HCEC 1CT (cell line): Measurements from ENCODE around the gene HPS1.
A peak's percentile ranks its signal among the peaks of the same experiment; 100 is the strongest.

Experiments used
- DNase-seq: peaks from one replicate; pipeline ENCODE4 v3.0.0-alpha.2; 2017

Gene HPS1

DNA sequence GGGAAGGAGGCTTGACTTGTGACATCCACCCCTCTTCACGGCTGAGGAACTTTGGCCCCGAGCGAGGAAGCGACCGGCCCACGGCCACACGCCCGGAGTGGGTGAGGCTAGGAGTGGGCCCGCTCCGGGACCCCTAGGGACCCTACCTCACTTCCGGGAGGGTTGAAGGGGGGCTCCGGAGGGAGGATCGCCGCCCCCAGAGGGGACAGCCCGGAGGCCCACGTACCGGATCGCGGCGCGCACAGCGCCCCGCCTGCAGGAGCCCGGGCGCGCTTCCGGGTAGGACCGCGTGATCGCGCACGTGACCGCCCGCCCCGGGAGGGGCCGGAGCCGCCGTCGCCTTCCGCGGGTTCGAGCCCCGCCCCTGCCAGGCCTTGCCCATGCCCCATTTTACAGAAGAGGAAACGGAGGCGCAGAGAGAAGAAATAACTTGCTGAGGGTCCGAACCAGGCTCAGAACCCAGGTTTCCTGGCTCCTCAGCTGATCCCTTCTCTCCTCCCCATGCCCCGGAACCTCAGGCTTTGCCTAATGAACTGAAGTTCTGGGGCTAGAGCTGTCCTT is at the start of gene HPS1:
Gene HPS1 (minus strand): TSS at position 275 of the 561 bp plus-strand sequence. CDS start 3,695 bp downstream, outside the sequence.
- peak; percentile 73 for DNase-seq

DNA sequence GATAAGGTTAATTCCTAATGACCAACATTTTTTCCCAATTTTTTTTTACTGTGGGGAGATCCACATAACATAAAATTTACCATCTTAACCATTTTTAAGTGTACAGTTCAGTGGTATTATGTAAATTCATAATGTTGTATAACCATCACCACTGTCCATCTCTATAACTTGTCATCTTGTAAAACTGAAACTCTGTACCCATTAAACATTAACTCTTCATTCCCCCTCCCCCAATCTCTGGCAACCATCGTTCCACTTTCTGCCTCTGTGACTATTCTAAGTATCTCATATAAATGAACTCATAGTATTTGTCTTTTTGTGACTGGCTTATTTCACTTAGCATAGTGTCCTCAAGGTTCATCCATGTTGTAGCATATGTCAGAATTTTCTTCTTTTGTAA is 46.0 kb upstream of the HPS1 start:
- DNase-seq: no peak

DNA sequence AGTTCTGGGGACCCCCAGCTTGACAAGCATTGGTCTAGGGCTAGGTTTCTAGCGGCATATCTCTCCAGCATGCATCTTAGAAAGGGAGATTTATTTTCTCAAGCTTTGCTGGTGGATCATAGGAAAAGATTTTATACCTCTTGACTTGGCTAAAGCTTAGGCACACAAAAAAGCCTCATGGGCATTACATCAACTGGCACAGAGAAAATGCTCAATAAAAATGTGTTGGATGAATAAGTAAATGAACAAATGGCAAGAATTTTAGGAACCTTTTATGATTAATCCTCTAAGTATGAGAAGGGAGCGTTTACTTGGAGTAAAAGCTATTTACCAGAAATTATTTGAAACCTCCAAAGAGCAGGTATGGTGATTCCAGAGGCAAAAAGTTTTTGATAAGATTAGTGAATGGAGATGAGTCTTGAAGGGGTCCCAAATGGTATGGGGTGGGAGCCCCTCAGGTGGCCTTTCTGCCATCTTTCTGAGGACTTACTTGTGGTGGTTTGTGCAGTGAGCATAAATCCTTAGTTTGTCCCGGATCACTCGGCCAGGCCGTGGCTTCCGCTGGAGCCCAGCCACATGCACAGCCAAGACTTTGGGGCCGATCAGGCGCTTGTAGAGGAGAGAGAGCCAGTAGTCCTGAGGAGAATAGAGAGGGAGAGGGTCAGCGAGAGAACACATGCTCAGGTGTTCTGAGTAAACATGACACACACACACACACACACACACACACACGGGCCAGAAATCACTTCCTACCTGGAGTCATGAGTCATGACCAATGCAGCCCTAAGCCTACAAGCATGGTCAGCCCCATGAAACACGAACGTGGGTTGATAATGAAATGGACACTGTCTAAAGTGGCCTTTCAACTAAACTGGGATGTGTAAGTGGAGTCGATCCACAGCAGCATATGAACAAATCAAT is 43.1 kb upstream of the HPS1 start:
- DNase-seq: no peak

DNA sequence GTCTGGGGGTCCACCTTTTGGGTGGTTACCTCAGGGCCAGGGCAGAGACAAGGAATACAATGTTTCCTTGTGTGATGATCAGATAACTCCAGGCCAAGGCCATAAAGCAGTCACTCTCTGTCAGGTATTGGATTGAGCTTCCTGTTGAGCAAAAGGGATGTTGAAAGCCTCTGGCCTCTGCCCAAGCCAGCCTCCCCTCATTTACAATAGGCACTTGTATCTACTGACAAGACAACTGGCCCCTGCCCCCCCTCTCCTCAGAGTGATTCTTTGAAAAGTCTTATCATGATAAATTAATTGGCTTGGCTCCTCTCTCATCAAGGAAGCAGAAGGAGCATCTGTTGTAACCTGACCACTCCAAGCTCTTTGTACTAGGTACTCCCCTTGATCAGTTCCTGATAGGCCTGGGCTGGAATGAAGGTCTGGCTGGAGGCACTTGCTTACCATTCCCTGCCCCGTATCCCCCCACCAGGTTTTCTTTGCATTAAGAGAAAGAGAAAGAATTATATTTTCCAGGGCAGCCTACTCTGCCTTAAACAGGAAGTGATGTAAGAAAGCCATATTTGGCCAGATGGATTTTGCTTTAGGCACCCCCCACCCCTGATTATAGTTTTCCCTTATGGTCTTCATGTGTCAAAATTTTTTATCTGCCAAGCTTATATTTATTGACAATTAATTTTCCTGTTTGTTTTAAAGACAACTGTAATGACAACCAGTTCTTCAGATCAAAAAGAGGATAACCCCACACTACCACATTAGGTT is 42.1 kb upstream of the HPS1 start:
- no peak for DNase-seq

DNA sequence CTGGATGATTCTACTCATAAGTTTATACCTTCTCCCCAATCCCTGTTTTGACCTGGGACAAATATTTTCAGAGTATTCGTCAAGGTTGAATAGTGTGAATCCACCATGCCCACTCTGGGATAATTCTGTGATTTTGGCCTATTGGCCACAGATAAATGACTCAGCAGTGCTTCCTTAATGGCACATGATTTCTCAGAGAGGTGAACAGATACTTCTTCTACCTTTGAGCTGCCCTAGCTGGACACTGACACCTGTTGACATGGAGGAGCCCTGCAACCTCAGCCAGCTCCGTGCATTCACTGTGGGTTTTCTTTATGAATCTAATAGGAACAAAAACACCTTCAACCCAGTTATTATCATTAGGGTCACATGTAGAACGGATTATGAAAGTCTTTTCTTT is 40.9 kb upstream of the HPS1 start:
- DNase-seq: no peak

DNA sequence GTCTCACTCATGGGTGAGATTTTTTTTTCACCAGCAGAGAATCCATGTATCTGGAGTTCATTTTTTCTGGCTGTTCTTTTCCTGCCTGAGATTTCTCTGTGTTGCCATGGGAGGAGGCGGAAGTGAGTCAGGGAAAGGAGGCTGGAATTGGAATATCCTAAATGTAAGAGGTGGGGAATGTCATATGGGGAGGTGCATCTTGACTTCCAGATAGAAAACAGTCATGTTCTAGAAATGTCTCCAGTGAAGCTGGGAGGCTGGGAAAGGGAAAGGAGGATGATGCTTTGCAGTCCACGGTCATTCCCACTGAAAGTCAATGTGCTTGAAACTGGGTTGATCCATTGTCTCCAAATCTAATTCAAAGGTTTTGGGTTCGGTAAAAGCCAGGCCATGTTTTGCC is 39.7 kb upstream of the HPS1 start:
- peak; percentile 43 for DNase-seq

DNA sequence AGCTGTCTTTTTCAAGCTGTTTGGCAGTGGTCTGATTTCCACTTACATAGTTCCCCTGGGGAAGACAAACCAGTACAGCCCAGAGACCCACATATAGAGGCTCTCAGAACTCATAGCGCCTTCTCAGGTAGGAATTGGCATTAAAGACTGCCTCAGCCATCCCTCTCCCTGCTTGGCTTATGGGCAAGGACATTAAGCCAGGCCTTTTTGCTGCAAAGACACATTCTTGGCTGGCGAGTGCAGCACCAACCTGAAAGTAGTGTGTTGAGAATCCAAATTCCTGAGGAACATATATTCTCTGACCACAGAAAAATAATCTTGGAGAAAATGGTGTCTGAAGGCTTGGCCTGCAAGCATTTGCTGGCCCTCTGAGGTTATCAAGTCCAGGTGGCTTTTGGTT is 39.2 kb upstream of the HPS1 start:
- peak; percentile 9 for DNase-seq

DNA sequence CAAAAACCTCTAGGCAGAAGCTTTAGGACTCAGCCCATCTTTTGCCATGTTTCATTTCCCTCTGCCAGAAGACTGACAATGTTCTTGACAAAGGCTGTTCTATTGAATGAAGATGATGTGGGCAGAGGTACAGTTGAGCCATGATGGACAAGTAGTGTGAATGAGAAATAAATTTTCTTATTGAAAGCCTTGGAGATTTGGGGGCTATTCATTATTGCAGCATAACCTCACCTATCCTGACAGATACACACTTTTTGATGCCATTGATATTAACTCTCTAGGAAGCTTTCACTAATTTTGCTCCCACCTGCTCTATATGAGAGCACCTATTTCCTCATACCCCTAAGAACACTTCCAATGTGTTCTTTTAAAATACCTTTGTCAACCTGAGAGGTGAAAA is 36.9 kb upstream of the HPS1 start:
- no peak for DNase-seq

DNA sequence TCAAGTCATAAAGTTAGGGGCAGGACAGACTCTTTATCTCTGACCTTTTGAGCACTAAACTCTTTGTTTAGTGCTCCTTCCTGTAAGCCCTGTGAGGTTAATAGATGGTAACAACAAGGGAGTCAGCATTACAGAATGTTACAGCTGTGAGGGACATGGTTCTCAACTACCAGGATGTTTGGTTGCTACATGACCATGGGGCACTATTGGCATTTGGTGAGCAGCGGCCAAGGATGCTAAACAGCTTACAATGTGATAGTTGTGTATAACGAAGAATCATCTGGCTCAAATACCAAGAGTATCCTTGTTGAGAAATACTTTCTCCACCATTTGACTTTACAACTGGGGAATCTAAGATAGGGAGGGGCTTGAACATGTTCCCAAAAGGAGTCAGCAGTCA is 35.4 kb upstream of the HPS1 start:
- DNase-seq: no peak

DNA sequence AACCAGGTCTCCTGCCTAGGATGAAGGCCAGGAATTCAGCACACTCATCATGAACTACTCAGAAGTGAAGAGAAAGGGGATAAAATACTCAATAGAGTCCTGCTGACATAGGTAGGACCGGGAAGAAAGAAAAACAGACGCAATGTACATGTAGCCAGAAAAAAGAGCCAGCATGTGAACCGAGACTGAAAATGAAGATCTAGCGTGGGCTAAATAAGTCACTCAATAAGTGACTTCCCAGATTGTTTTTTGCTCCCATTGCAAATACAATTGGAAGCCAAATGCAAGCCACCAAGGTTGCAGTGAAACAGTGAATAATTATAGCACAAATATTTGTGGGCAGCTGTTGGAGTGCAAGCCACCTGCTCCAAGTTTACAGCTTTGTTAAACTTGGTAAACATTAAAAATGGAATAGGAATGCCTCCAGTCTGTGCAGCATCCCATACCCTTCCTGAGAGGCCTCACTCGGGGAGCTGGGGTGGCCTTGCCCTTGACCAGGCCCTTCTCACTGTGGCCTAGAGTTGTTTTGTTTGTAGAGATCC is 34.7 kb upstream of the HPS1 start:
- DNase-seq: no peak

DNA sequence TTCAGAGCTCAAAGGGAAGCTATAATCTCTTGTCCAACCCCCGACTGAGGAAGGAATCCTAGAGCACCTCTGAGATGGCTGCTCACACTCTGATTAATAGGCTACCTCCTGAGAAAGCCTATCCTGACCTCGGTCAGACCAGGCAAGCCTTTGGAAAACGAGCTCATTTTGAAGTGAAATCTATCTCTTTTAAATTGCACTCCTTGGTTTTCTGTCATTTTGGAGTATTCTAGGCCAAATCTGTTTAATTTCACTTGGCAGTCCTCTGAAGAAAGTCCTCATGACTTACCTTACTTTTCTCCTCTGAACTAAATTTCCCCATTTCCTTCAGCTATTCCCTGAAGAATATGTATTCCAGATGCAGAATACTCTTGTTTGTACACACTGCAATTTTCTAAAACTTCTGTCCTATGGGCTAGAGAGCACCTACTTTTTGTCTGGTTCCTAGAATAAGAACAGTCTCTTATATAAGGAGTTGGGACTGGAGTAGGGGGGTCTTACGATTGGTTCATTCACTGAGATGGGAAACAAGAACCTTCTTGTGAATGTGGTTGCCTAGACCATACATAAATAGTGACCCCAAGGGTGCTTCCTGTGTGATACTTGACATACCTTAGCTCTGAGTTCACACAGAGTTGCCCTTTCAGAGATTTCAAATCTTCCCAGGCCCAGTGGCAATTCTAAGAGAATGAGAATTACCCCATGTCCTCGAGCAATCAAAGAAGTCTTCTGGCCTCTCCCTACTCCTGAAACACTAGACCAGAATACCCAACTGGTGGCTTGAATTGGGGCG is 31.9 kb upstream of the HPS1 start:
- no peak for DNase-seq

DNA sequence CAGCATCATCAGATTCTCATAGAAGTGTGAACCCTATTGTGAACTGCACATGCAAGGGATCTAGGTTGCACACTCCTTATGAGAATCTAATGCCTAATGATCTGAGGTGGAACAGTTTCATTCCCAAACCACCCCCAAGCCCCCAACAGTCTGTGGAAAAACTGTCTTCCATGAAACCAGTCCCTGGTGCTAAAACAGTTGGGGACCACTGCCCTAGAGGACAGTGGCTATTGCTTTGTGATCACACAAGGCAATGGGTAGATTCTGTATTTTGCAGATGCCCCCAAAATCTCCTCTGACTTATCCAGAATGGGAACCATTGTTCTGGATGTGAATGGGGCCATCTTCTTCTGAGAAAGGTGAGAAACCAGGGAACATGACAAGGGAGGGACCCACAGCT is 31.1 kb upstream of the HPS1 start:
- DNase-seq: no peak

DNA sequence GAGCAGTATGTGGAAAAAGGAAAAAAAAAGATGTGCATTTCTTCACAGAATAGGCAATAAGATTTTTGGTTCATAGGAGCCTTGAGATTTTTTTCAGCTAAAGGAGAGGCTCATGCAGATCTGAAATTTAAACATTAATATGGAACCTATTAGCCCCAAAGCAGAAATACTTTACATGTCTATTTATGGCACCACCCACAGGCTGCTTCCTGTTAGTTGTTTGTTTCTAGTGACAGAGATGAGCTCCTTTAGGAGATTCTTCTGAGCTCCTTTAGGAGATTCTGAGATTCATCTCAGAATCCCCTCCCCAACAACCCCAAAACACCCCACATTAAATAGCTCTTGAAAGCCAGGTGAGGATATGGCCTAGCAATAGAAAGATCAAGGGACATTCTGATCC is 27.9 kb upstream of the HPS1 start:
- no peak for DNase-seq

DNA sequence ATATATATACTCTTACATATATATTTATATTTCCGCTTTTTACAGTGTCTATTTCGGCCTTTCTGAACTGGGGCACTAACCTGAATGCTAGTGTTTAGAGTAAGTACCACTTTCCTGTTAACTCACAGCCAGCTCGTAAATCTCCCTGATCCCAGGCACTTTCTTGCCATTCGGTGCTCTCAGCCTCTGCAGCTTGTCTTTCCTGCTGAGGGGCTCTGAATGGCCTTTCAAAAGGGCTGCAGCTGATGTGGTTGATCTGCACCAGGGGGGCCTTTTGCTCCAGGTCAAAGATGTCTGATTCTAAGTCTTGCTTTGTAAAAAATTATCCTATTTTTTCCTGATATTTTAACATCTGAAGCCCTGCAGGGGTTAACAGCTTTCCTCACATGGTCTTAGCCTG is 25.5 kb upstream of the HPS1 start:
- no peak for DNase-seq

DNA sequence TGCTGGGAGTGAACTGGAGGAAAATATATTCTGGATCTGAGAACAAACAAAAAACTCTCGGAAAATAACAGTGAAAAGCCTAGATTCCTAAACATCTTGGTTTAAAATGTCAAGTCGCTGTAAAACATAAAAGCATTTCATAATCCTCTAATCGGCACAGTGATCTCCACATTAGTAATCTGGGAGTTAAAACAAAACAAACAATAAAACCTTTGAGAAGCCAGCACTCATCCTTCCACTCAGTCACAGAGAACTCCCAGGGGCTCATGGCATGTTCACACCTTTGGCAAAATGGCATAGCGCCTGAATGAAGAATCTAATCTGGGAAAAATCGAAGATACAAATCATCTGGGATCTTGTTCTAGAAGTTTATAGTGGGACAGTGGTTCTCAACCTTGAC is 24.1 kb upstream of the HPS1 start:
- DNase-seq: no peak

DNA sequence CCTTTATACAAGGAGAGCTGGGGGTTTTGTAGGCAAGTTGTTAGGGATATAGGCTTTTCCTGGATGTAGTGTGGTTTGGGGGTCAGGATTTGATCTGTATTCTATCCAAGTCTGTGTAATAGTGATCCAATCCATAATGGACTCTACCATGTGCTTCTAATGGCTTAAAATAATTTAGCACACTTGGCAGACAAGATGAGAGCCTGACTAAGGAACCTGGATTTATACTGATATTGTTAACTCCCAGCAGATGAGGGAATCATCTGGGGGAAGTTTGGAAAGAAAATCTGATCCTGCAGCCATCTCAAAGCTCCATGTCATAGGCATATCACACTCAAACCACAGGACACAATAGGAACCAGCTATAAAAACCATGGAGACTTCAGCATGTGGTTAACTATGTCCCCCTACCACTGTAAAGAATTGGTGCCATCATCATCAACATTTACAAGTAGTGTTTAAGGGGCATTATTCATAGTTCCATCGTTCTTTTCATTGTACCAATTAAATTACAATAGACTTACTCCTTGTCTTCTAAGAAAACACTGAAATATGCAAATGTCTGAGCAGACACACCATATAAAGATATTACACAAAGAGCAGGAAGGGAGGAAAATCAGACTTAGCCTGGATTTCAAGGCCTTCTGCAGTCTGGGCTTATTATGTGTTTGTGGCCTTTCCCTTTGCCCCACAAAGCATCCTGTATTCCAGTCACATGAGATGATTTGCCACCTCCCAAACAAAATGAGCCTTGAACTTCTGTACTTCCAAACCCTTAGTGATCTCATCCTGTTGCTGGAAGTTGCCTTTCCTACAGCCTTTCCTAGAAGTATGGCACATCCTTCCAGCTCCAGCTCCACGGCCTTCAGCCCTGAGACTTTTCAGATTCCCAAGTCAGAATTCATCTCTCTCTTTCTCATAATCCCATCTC is 22.5 kb upstream of the HPS1 start:
- peak; percentile 43 for DNase-seq

DNA sequence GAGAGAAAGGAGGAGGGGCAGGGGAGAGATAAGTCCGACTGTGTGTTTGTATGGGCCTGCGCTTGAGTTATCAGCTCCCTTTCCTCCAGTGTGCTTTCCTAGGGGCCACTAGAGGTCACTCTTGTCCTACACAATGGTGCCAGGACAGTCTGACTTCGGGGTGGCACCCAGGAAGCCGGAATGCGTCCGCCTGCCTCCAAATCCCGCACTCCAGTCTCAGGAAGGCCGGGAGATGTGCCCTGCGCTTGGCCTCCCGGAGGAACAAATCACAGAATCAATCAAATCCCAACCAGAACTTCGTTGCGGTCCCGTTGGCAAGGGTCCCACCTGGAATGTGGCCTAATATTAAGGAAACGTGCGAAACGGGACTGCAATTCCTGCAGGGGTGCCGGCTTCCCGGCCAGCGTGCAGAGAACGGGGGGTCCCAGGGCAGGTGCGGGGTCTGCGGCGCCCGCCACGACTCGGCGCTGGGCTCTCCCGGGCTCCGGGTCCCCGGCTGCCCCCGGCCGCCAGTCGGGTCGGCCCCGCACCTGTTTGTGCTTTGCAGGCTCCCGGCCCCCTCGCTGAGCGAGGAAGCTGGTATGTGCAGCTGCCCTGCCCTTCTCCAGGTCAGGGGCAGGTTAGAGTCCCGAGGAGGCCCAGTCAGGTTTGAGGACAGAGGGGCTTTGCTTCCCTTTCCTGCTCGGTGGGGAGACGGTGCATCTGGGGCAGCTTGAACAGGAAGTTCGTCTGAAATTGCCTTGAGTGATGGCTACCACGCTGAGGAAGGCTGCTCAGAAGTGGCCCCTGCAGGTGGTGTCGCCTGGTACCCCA is 21.0 kb upstream of the HPS1 start:
- DNase-seq: peak; percentile 85

DNA sequence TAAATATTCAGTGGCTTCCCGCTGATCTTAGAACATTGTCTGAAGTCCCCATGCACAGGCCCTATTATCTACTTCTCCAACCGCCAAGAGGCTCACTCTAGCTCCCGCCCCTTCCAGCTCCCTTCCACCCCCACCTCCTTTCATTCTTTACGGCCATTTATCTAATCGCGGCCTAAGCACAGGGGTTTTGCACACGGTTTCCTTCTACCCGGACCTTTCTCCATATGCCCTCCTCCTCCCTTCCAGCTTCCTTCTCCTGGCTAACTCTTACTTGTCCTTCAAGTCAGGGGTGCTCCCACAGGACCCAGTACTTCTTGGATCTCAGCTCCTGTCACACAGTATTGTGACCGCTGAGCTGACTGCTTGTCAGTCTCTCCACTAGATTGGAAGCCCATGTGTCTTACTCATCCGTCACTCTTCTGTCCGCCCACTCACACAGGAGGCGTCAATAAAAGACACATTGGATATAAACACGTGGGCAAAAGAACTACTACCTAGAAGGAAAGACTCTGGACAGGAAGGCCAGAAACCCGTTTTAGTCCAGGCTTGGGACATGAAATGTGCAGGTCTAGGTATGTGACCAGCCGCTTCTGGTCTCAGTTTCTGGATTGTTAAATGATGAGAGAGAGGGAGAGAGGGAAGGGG is 20.2 kb upstream of the HPS1 start:
- DNase-seq: no peak

DNA sequence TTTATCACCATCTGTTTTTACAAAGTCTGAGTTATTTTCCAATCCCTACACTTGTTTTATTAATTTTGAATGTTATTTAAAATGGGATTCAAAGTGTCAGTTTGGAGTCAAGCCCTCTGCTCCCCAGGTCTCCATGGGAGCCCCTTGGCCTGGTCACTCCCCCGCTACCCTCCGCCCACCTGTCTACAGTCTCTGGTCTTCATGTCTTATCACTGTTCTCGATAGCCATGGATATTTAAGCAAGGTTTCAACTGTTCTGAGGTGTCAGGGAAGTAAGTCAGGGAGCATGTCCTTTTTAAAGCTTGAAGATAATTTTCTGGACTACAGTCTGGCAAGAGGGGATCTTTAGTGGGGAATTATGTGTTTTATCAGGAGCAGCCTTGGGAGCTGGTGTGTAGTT is 19.1 kb upstream of the HPS1 start:
- no peak for DNase-seq
